HCT116 (cell line): Measurements from ENCODE around the gene MYO1E. TPM values are rescaled to one million over a fixed set of nuclear protein-coding genes. Genes with fewer than 3 reads are reported as not detected.
A peak's percentile ranks its signal among the peaks of the same experiment; 100 is the strongest.

ENCODE experiments used
- ATAC-seq: fragments of 200-7000 bp; cut with Tn5 transposase; 2 replicates; pipeline ENCODE4 v1.9.1; 2020; ENCODE audit warnings: mild to moderate bottlenecking, moderate library complexity
- BruUV-seq: library from RNA; stranded (reverse); fragments of 400-500 nt; replicated peaks from 2 replicates; lab custom pipeline; 2021; lab: Mats Ljungman, UMichigan
- CTCF ChIA-PET: fragments of 300-600 bp; sonication (Branson Sonifier 250); formaldehyde crosslinking; loops from one replicate; lab custom pipeline; 2021; ENCODE audit warnings: antibody characterized with exemption; lab: Charles Lee
- POLR2A ChIA-PET: fragments of 300-600, 350-600 bp; sonication (Branson Sonifier 250); formaldehyde crosslinking; loops from one replicate; lab custom pipeline; 2021; ENCODE audit warnings: antibody characterized with exemption; lab: Charles Lee
- RAD21 ChIA-PET, 2 experiments: fragments of 300-600 bp; sonication (Branson Sonifier 250); formaldehyde crosslinking; loops; one replicate each; lab custom pipeline; 2023; ENCODE audit warnings: low total read pairs in 2 of 2; ENCODE audit not compliant: uncharacterized antibody in 2 of 2, unreplicated experiment in 2 of 2, low non-redundant PET in 1 of 2; lab: Charles Lee
- DNase-seq: peaks from one replicate; pipeline ENCODE4 v3.0.0-alpha.2; 2010; ENCODE audit warnings: low read depth, low spot score
- H2AFZ ChIP-seq: fragments of 200-600 bp; shearing (Covaris generic), sonication (generic); 2 replicates; pipeline ENCODE4 v1.6.1; 2017; ENCODE audit warnings: low read depth, mixed run types, mixed read lengths, antibody characterized with exemption, low read length; ENCODE audit not compliant: poor library complexity, severe bottlenecking
- H3K27ac ChIP-seq: 2 replicates; pipeline ENCODE4 v1.5.1; 2012; ENCODE audit warnings: low read depth, low read length
- H3K27me3 ChIP-seq: fragments of 200-600 bp; sonication (generic); 2 replicates; pipeline ENCODE4 v1.6.1; 2016; ENCODE audit warnings: mixed run types, low read length, mixed read lengths; ENCODE audit not compliant: insufficient read depth
- H3K36me3 ChIP-seq, 2 experiments: fragments of 200-500 bp in 1 of 2; fragments of 200-600 bp in 1 of 2; sonication (Bioruptor generic) in 1 of 2; sonication (generic) in 1 of 2; 2 replicates each; pipeline versions ENCODE4 v1.5.1 to v1.6.1; 2014 to 2016; ENCODE audit warnings: low read length in 2 of 2, inconsistent platforms in 1 of 2, mixed read lengths in 1 of 2, mixed run types in 1 of 2; ENCODE audit not compliant: insufficient read depth in 2 of 2, control insufficient read depth in 1 of 2
- H3K4me1 ChIP-seq, 2 experiments: fragments of 200-600 bp in 1 of 2; sonication (generic) in 1 of 2; 2 replicates each; pipeline versions ENCODE4 v1.5.1 to v1.6.1; 2012 to 2017; ENCODE audit warnings: low read length in 2 of 2, inconsistent platforms in 1 of 2, mild to moderate bottlenecking in 1 of 2, mixed read lengths in 1 of 2, mixed run types in 1 of 2, moderate library complexity in 1 of 2; ENCODE audit not compliant: insufficient read depth in 2 of 2, control insufficient read depth in 1 of 2
- H3K4me2 ChIP-seq: fragments of 200-600 bp; sonication (generic); 2 replicates; pipeline ENCODE4 v1.6.1; 2017; ENCODE audit warnings: mixed run types, low read length, mixed read lengths
- H3K4me3 ChIP-seq, 2 experiments: fragments of 200-600 bp in 1 of 2; sonication (generic) in 1 of 2; replicated peaks in 1 of 2; 2 replicates each; pipeline ENCODE4 v1.5.1; 2011 to 2016; ENCODE audit warnings: low read length in 2 of 2, control low read depth in 1 of 2, low read depth in 1 of 2, mild to moderate bottlenecking in 1 of 2, mixed read lengths in 1 of 2, mixed run types in 1 of 2
- H3K79me2 ChIP-seq: fragments of 200-600 bp; sonication (generic); 2 replicates; pipeline ENCODE4 v1.6.1; 2017; ENCODE audit warnings: mild to moderate bottlenecking, mixed run types, low read length, moderate library complexity, mixed read lengths; ENCODE audit not compliant: insufficient read depth
- H3K9ac ChIP-seq: fragments of 200-600 bp; sonication (generic); 2 replicates; pipeline ENCODE4 v1.6.1; 2016; ENCODE audit warnings: low read length, mixed read lengths
- H3K9me2 ChIP-seq: fragments of 200-600 bp; sonication (generic), shearing (Covaris generic); 2 replicates; pipeline ENCODE4 v1.6.1; 2017; ENCODE audit warnings: mixed run types, mild to moderate bottlenecking, moderate library complexity; ENCODE audit not compliant: insufficient read depth
- H3K9me3 ChIP-seq, 2 experiments: fragments of 200-500 bp in 1 of 2; fragments of 200-600 bp in 1 of 2; sonication (Bioruptor generic) in 1 of 2; sonication (generic) in 1 of 2; 2 replicates each; pipeline ENCODE4 v1.6.1; 2014 to 2017; ENCODE audit warnings: low read length in 2 of 2, mixed read lengths in 2 of 2, inconsistent platforms in 1 of 2, low read depth in 1 of 2, mild to moderate bottlenecking in 1 of 2, mixed run types in 1 of 2, moderate library complexity in 1 of 2; ENCODE audit not compliant: control insufficient read depth in 1 of 2, insufficient read depth in 1 of 2
- H4K20me1 ChIP-seq: fragments of 200-600 bp; sonication (generic), shearing (Covaris generic); 2 replicates; pipeline ENCODE4 v1.6.1; 2017; ENCODE audit warnings: mixed run types, mild to moderate bottlenecking, moderate library complexity; ENCODE audit not compliant: insufficient read depth
- ATF3 ChIP-seq: IDR thresholded peaks from 2 replicates; pipeline ENCODE4 v1.6.1; 2012
- CBX3 ChIP-seq: IDR thresholded peaks from 2 replicates; pipeline ENCODE4 v1.6.1; 2012; ENCODE audit warnings: low read depth
- CEBPB ChIP-seq: IDR thresholded peaks from 2 replicates; pipeline ENCODE4 v1.6.1; 2012; ENCODE audit warnings: low read depth
- EGR1 ChIP-seq: IDR thresholded peaks from 2 replicates; pipeline ENCODE4 v1.6.1; 2012; ENCODE audit warnings: low read depth
- ELF1 ChIP-seq: IDR thresholded peaks from 2 replicates; pipeline ENCODE4 v1.6.1; 2012; ENCODE audit warnings: low read depth, borderline replicate concordance
- EZH2phosphoT487 ChIP-seq: fragments of 200-600 bp; IDR thresholded peaks from 2 replicates; pipeline ENCODE4 v1.6.1; 2018; ENCODE audit warnings: antibody characterized with exemption, borderline replicate concordance
- FOSL1 ChIP-seq: IDR thresholded peaks from 2 replicates; pipeline ENCODE4 v1.6.1; 2012; ENCODE audit warnings: low read depth
- JUND ChIP-seq: IDR thresholded peaks from 2 replicates; pipeline ENCODE4 v1.6.1; 2012
- POLR2A ChIP-seq: IDR thresholded peaks from 2 replicates; pipeline ENCODE4 v1.7.0; 2011; ENCODE audit warnings: borderline replicate concordance; ENCODE audit not compliant: insufficient read depth, insufficient read length; ENCODE audit errors: extremely low read depth
- RAD21 ChIP-seq: IDR thresholded peaks from 2 replicates; pipeline ENCODE4 v1.6.1; 2012; ENCODE audit warnings: low read depth, mild to moderate bottlenecking
- SIN3A ChIP-seq: IDR thresholded peaks from 2 replicates; pipeline ENCODE4 v1.6.1; 2012; ENCODE audit warnings: low read depth
- intact Hi-C: fragments of 100-400 bp; cut with micrococcal nuclease; formaldehyde crosslinking; loops from 2 replicates; pipeline ENCODE4 v1.10.0; 2022
- total RNA-seq: library from RNA; stranded (reverse); gene quantifications from one replicate; pipeline ENCODE4 v1.2.1, GENCODE V29; 2021; ENCODE audit not compliant: unreplicated experiment
- TF ChIP-seq, protein P1 (sequence below): IDR thresholded peaks from 2 replicates; pipeline ENCODE4 v1.6.1; 2011; ENCODE audit warnings: mild to moderate bottlenecking, low read length, moderate library complexity; ENCODE audit not compliant: insufficient replicate concordance; ENCODE audit errors: extremely low read depth
- TF ChIP-seq, protein P2 (sequence below), 3 experiments: fragments of 200-600 bp in 1 of 3; sonication (generic) in 1 of 3; IDR thresholded peaks in 2 of 3; conservative IDR thresholded peaks in 1 of 3; 2 replicates each; pipeline ENCODE4 v1.5.1; 2012 to 2017; ENCODE audit warnings: low read depth in 2 of 3, low read length in 2 of 3, antibody characterized with exemption in 1 of 3, borderline replicate concordance in 1 of 3, control low read depth in 1 of 3, mild to moderate bottlenecking in 1 of 3, mixed read lengths in 1 of 3, mixed run types in 1 of 3, moderate library complexity in 1 of 3; ENCODE audit not compliant: insufficient read depth in 1 of 3

MYO1E gene
- total RNA-seq, 1 experiment from 2014 or later, result 182 TPM

GRCh38 chr15:59256482-59256881, 116.2 kb downstream of the MYO1E start:
- POLR2A ChIA-PET, result no interaction called here
- Histone ChIP-seq H3K27ac (peak overlapping the region; percentile 38), H2AFZ (no peak overlapping the region), H3K79me2 (peaks cover 4% of the 10 kb centered on the region; the same call in 1 of the 2 replicates), H3K9me3 (no peaks in the 10 kb centered on the region), H3K4me1 (peaks cover 21 to 23% of the 10 kb centered on the region in 2 experiments), H3K27me3 (no peaks in the 10 kb centered on the region), H3K4me2 (peak overlapping the region; percentile 61), H3K9me2 (no peaks in the 10 kb centered on the region), H4K20me1 (no peaks in the 10 kb centered on the region), H3K9ac (no peak overlapping the region; the same call in 1 of the 2 replicates), H3K36me3 (0 out of 4 replicates have a peak, but pooled peaks cover 0 to 10% of the 10 kb centered on the region in 2 experiments), H3K4me3 (no peak overlapping the region)
- RAD21 ChIA-PET, result no interaction called here
- TF ChIP-seq ATF3 (no peak), EZH2phosphoT487 (no peak), SIN3A (no peak), CBX3 (no peak), ELF1 (no peak), CEBPB (0 out of 2 replicates have a peak, but pooled peaks have one; percentile 36), POLR2A (no peak), EGR1 (no peak), FOSL1 (no peak), RAD21 (peak; percentile 7; the same call in 1 of the 2 replicates), JUND (no peak)
- TF ChIP-seq, protein P1, sequence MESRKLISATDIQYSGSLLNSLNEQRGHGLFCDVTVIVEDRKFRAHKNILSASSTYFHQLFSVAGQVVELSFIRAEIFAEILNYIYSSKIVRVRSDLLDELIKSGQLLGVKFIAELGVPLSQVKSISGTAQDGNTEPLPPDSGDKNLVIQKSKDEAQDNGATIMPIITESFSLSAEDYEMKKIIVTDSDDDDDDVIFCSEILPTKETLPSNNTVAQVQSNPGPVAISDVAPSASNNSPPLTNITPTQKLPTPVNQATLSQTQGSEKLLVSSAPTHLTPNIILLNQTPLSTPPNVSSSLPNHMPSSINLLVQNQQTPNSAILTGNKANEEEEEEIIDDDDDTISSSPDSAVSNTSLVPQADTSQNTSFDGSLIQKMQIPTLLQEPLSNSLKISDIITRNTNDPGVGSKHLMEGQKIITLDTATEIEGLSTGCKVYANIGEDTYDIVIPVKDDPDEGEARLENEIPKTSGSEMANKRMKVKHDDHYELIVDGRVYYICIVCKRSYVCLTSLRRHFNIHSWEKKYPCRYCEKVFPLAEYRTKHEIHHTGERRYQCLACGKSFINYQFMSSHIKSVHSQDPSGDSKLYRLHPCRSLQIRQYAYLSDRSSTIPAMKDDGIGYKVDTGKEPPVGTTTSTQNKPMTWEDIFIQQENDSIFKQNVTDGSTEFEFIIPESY, result no peak
- TF ChIP-seq, protein P2, sequence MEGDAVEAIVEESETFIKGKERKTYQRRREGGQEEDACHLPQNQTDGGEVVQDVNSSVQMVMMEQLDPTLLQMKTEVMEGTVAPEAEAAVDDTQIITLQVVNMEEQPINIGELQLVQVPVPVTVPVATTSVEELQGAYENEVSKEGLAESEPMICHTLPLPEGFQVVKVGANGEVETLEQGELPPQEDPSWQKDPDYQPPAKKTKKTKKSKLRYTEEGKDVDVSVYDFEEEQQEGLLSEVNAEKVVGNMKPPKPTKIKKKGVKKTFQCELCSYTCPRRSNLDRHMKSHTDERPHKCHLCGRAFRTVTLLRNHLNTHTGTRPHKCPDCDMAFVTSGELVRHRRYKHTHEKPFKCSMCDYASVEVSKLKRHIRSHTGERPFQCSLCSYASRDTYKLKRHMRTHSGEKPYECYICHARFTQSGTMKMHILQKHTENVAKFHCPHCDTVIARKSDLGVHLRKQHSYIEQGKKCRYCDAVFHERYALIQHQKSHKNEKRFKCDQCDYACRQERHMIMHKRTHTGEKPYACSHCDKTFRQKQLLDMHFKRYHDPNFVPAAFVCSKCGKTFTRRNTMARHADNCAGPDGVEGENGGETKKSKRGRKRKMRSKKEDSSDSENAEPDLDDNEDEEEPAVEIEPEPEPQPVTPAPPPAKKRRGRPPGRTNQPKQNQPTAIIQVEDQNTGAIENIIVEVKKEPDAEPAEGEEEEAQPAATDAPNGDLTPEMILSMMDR (IDR thresholded peaks at IDR 0.05 in 2 of 3, conservative IDR thresholded peaks at IDR 0.05 in 1 of 3; ENCODE audit: borderline replicate concordance in 1 of 3, insufficient read depth in 1 of 3, low read depth in 2 of 3, low read length in 2 of 3), result no peak
- CTCF ChIA-PET, result interaction anchor here (1.8 kb wide), 1 partner anchor 9 kb away, joined by 8 read pairs; no protein-coding TSS in a partner anchor
- no TSS peak for BruUV-seq
- peak; percentile 68 for ATAC-seq
- intact Hi-C loops, result loop anchor here (5.0 kb wide), 1 partner anchor 116 kb away; the partner anchor contains the start of gene MYO1E
- DNase-seq, result no peak
